NT2/D1 (cell line): ENCODE results near the gene TEX14.

ENCODE experiments used
- SUZ12 ChIP-seq: IDR thresholded peaks from 2 replicates; pipeline ENCODE4 v1.6.1; 2011; ENCODE audit not compliant: insufficient read length, insufficient read depth; ENCODE audit errors: extremely low read depth
- YY1 ChIP-seq: IDR thresholded peaks from 2 replicates; pipeline ENCODE4 v1.6.1; 2011; ENCODE audit not compliant: insufficient read length, insufficient read depth
- ZNF274 ChIP-seq: IDR thresholded peaks from 2 replicates; pipeline ENCODE4 v1.6.1; 2011; ENCODE audit warnings: mild to moderate bottlenecking, low read depth, low read length

DNA sequence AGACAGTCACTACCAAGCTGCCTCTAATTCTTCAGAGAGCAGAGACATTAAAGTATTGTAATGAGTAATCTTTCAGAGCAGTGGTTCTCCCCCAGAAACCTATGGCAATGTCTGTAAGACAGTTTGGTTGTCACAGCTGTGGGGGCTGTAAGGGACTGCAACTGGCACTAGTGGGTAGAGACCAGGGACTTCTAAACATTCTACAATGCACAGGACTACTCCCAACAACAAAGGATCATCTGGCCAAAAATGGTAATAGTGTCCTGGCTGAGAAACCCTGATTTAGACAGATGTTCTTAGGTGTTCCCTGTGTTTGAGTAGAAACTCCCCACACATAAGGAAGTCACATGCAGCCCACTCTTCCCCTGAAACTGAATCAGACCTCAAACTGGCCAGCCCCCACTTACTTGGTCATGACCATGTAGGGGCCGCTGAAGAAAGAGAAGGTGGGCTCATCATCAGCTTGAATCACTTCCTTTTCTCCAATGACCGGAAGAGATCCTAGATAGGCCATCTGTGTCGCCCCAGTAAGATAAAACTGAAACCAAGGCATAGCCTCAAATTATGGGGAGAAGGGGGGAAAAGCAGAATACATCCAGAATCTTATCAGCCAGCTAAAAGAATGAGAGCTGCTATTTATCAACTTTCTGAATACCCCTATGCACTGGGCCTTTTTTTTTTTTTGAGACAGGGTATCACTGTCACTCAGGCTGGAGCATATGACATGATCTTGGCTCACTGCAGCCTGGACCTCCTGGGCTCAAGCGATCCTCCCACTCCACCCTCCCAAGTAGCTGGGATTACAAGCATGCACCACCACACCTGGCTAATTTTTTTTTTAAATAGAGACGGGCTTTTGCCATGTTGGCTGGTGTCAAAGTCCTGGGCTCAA lies 75.8 kb downstream of the TEX14 start:
- no peak for TF ChIP-seq SUZ12
- TF ChIP-seq YY1, result no peak
- TF ChIP-seq ZNF274, result no peak
